PC-9 (cell line): ENCODE results near the gene PALLD.

Source experiments
- CTCF ChIP-seq: fragments of 200-600 bp; sonication (generic); conservative IDR thresholded peaks from 2 replicates; pipeline ENCODE4 v1.6.1; 2017; ENCODE audit warnings: mixed run types, antibody characterized with exemption, mild to moderate bottlenecking, moderate library complexity
- EZH2 ChIP-seq: fragments of 200-600 bp; sonication (generic); IDR thresholded peaks from 2 replicates; pipeline ENCODE4 v1.8.0; 2017; ENCODE audit warnings: antibody characterized with exemption, low read depth

GRCh38 chr4:168833881-168834280 lies 337.0 kb downstream of the PALLD start:
- no peak for TF ChIP-seq CTCF
- TF ChIP-seq EZH2: no peak
